HL-60 (cell line): ENCODE data around the gene KRT35.

Experiments
- DNase-seq, 2 experiments: peaks; one replicate each; pipeline ENCODE4 v3.0.0-alpha.2; 2010 to 2020; ENCODE audit warnings: low read depth in 1 of 2, low spot score in 1 of 2
- H3K27ac ChIP-seq: fragments of 250-450 bp; sonication (Bioruptor Pico); replicated peaks from 2 replicates; pipeline ENCODE4 v1.5.1; 2020; ENCODE audit warnings: mild to moderate bottlenecking, moderate library complexity
- H3K27me3 ChIP-seq: fragments of 250-450 bp; sonication (Bioruptor Pico); 2 replicates; pipeline ENCODE4 v1.5.1; 2021; ENCODE audit warnings: mild to moderate bottlenecking, moderate library complexity; ENCODE audit not compliant: insufficient read depth, poor library complexity, severe bottlenecking
- H3K4me3 ChIP-seq: replicated peaks from 2 replicates; pipeline ENCODE4 v1.5.1; 2011; ENCODE audit warnings: mild to moderate bottlenecking, control low read depth, low read length; ENCODE audit not compliant: insufficient read depth
- CTCF ChIP-seq: IDR thresholded peaks from one replicate; pipeline ENCODE4 v1.5.1; 2011; ENCODE audit warnings: low read length, control low read depth, inconsistent platforms; ENCODE audit not compliant: insufficient read depth
- GABPA ChIP-seq: IDR thresholded peaks from 2 replicates; pipeline ENCODE4 v1.6.1; 2012; ENCODE audit warnings: low read depth
- POLR2AphosphoS5 ChIP-seq: IDR thresholded peaks from 2 replicates; pipeline ENCODE4 v1.6.1; 2012; ENCODE audit warnings: low read depth
- REST ChIP-seq: IDR thresholded peaks from 2 replicates; pipeline ENCODE4 v1.6.1; 2012; ENCODE audit warnings: low read depth; ENCODE audit not compliant: insufficient replicate concordance
- SPI1 ChIP-seq: IDR thresholded peaks from 2 replicates; pipeline ENCODE4 v1.6.1; 2012; ENCODE audit warnings: low read depth, mild to moderate bottlenecking, borderline replicate concordance

The KRT35 gene

GRCh38 chr17:41486316-41486715 lies 5.4 kb upstream of the KRT35 start:
- no peak for DNase-seq
- Histone ChIP-seq H3K27me3 (no peaks in the 10 kb centered on the region), H3K4me3 (no peak overlapping the region), H3K27ac (no peak overlapping the region)
- no peak for TF ChIP-seq CTCF
- no peak for TF ChIP-seq POLR2AphosphoS5
- no peak for TF ChIP-seq SPI1
- TF ChIP-seq REST = no peak
- no peak for TF ChIP-seq GABPA

- TF ChIP-seq SPI1 = no peak
- TF ChIP-seq POLR2AphosphoS5 = no peak
- no peak for TF ChIP-seq GABPA
- no peak for TF ChIP-seq CTCF
- no peak for TF ChIP-seq REST
- no peak overlapping the region for H3K27ac ChIP-seq
These were observed 4.3 kb upstream of the KRT35 start for GRCh38 chr17:41484920-41485904.

GRCh38 chr17:41483991-41484826 lies 3.3 kb upstream of the KRT35 start:
- no peak for DNase-seq
- H3K27ac ChIP-seq = no peak overlapping the region
- TF ChIP-seq CTCF = no peak
- TF ChIP-seq REST = no peak
- no peak for TF ChIP-seq GABPA
- TF ChIP-seq SPI1 = no peak
- TF ChIP-seq POLR2AphosphoS5 = no peak
- no peaks in the 10 kb centered on the region for H3K27me3 ChIP-seq
- no peak overlapping the region for H3K4me3 ChIP-seq

More at GRCh38 chr17:41484920-41485904, 4.3 kb upstream of the KRT35 start:
- no peak for DNase-seq
- Histone ChIP-seq H3K27me3 (no peaks in the 10 kb centered on the region), H3K4me3 (no peak overlapping the region)
